OCI-M2 (cell line): ENCODE results near the gene TSC22D1.
A peak's percentile ranks its signal among the peaks of the same experiment; 100 is the strongest.

Experiments used
- DNase-seq: peaks from one replicate; lab custom pipeline; 2025; ENCODE audit not compliant: unreplicated experiment; lab: John Stamatoyannopoulos, UW

TSC22D1 gene

GRCh38 chr13:44410328-44410859 lies 165.7 kb downstream of the TSC22D1 start:
- no peak for DNase-seq

DNA sequence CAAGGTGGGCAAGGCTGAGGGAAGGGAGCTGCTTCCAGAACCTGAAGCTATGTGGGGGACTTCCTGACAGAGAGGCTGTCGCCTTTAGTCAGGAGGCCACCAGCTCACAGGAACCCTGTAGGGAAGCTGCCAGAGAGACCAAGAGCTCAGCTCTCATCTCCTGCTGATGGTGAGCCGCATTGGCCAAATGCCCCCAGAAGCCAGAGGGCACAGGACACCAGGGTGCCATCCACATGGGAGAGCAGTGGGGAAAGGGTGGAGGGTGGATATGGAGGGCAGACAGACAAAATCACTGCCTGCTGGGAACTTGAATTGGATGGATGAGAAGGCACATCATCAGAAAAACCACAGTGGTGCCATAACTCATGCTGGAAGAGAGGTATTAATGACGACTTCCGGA lies 166.5 kb downstream of the TSC22D1 start:
- no peak for DNase-seq

DNA sequence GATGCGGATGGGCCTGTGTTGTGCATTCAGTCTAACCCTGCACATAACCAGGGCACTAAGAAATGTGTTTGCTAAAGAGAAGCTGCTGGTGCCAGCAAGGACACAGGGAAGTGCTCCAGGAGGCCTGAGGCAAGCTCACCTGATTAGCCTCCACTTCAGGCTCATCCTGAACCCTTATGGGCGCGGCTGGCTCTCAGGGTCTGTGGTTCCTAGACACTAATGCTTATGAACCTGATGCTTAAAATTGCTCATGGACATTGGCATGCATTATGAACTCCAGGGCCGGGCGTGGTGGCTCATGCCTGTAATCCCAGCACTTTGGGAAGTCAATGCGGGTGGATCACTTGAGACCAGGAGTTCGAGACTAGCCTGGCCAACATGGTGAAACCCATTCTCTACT lies 168.2 kb downstream of the TSC22D1 start:
- no peak for DNase-seq

- DNase-seq = no peak
Observed at GRCh38 chr13:44407379-44407778, 168.8 kb downstream of the TSC22D1 start.

GRCh38 chr13:44406617-44407016 lies 169.5 kb downstream of the TSC22D1 start:
- no peak for DNase-seq

DNA sequence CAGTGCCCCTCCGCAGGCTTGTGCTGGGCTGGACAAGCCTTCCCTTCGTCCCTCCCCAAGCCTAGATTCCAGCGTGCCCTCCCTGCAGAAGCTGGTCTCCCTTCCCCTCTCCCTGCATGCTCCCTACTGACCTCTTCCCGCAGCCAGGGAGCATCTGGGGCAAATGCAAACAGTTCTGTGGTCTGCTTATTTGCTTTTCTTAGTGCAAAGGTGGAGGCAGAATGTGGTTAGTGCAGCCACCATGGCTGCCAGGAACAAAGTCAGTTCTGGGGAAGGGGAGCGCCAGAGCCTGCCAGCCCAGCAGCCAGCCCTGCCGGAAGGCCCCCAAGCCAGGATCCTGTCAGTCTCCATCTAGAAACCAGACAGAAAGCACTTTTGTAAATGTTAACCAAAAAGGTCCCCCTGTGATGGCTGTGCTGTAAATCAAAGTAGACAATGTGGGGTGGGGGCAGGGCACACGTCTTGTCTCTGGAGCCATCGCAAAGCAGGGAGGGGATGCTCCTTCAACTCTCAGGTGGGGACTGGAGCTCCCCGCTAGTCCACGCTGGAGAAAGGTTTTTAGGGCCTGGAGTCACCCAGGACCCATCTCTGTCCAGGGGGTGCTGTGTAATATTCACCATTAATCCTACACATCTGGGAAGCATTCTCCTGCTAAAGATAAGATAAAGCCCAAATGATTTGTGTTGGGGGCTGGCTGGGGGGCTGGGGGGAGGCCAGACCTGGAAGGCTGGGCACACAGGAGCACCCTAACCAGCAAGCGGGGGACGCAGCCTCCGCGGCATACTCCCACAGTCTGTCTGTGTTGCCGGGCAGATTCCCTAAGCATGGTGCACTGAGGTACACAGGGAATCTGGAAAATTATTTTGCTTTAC lies 171.6 kb downstream of the TSC22D1 start:
- no peak for DNase-seq

GRCh38 chr13:44403461-44404056 lies 172.6 kb downstream of the TSC22D1 start:
- no peak for DNase-seq

DNA sequence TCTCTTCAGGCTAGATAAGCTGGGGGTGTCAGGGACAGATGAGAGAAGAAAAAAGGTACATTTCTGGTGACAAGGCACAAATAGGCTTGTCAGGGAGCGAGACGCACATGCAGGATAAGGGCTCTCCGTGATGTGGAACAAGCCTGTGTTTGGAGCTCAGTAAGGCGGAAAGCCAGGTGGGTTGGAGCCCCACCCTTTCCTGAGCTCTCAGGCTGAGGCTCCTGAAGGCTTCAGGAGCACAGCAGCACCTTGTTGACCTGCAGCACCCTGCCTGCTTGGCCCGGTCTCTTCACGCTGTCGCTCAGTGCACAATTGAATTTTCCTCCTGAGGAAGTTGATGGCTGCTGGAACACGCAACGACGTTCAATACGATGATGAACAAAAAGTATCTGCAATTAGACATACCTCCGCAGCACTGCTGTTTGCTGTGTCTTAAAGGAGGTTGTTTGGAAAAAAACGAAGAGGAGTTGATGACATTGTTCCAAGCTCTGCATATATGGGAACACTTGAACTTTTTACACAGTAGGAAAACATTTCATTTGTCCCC lies 173.2 kb downstream of the TSC22D1 start:
- no peak for DNase-seq

- no peak for DNase-seq
Observed at GRCh38 chr13:44401577-44401976, 174.6 kb downstream of the TSC22D1 start.

DNA sequence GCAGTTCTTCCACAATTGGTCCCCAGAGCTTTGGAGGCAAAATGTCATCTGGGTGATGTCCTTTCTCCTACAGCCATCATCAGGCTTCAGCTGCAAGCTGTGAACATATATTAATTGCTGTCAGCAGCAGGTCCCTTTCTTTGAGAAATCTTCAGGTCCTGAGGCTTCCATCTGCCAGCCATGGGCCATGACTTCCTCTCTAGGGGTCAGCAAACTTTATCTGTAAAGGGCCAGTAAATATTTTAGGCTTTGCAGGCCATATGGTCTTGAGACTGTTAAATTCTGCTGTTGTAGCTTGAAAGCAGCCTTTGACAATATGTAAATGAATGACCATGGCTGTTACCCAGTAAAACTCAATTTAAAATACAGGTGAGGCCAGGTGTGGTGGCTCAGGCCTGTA lies 175.4 kb downstream of the TSC22D1 start:
- DNase-seq = no peak

GRCh38 chr13:44399074-44399473 lies 177.1 kb downstream of the TSC22D1 start:
- DNase-seq = no peak

DNA sequence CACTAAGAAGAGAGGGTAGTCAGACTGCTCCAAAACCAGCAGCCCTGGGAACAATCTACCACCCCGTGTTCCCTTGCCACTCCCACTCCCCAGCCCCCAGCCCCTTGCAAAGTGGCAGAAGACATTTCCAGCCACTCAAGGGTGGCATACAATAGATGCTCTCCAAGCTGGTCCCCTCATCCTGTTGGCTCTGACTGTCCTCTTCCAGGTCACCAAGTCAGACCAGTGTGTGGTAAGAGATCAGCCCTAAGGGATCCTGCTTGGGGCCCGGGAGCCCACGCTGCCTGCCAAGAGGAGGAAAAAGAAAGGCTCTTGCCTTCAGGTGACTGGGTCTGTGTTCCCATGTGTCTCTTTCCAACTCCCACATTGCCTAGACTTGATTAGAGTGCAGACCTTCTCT lies 177.5 kb downstream of the TSC22D1 start:
- DNase-seq = no peak

GRCh38 chr13:44397766-44398223 lies 178.3 kb downstream of the TSC22D1 start:
- peak; percentile 66 for DNase-seq

DNA sequence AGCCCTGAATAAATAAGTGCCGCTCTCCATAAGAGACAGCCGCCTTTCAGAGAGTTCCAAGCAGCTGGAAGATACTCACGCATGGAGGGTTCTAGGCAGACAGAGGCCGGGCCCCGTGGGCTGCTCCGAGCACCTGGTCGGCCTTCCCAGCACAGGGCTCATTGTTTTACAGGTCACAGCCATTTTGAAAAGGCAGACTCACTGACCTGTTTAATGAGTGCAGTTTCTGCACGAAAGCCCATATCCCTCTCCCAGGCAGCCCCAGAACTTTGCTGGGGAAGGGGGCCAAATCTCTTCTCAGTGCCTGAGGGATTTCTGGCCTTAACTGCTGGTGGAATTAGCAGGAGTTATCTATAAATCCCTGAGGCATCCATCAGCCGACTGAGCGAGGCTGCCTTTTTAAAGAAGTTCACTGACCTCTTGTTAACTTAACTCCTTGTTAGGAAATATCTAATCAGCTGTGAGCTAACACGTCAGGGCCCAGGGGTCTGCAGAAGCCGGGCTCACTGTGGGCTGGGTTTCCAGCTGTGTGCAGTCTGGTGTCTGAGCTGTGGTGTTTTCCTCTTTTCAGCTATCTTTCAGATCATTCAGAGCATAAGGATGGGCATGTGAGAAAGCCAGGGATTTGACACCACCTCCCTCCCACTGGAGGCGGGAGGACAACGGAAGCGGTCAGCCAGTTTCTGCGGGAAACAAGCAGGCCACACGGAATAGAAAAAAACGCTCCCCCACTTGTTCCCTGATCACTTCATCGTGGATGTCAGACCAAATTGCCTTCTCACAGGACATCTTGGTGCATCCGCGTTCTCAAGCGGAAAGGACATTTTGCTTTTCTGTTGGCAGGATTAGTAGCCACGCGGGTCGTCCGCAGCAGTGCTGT lies 179.2 kb downstream of the TSC22D1 start:
- DNase-seq = peak; percentile 67

GRCh38 chr13:44395976-44396694 lies 180.0 kb downstream of the TSC22D1 start:
- no peak for DNase-seq

DNA sequence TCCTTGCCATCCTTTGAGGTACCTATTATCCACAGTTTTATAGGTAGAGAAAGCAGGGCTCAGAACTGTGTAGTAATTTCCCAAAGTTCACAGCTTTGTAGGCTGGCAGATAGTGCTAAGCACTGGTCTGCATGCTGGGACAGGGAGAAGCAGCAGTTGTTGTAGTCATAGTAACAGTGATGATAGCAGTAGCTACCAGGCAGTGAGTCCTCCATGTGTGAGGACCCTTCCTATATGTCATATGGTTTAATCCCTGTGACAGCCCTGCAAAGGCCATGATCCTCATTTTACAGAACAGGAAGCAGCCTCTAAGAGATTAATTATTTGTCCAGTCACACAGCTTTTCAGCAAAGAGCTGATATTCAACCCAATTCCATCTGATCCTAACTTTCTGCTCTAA lies 181.5 kb downstream of the TSC22D1 start:
- no peak for DNase-seq

DNA sequence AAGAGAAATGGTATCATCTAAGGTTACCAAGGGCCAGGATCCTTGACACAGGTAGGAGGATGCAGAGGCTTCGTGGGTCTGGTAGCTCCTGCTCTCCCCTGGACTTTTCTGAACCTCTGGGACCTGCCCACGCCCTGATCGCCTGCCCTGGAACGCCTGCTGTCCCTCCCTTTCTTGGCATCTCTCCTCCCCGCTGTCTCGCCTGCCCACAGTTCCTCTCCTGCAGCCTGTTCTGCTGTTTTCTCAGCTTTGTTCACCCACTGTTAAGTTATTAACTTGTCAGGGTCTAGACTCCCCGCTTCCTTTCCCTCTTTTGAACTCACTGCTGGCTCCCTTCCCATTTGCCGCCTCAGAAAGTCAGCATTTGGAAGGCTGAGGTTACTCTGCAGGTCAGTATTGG lies 182.7 kb downstream of the TSC22D1 start:
- DNase-seq = no peak

DNA sequence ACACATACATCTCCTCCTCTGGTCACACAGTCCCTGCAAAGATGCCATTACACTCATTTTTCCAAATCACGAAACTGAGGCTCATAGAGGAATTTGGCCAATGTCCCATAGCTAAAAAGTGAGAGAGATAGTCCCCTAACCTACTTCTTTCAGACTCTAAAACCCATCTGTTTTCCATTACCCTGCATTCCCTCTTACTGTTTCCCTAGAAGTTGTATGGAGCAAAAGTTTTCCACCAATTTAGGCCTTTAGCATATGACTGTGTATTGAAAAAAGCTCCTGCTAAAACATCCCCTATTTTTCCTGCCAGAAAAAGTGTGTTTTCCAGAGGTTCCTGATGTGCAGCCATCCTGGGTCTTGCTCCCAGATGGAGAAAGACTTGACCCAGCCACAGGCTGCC lies 186.3 kb downstream of the TSC22D1 start:
- no peak for DNase-seq

- no peak for DNase-seq
Observed at GRCh38 chr13:44389060-44389666, 187.0 kb downstream of the TSC22D1 start.
